LNCaP clone FGC (cell line): Measurements from ENCODE around the gene SLC35G4.

ENCODE experiments used
- DNase-seq: peaks from one replicate; pipeline ENCODE4 v3.0.0-alpha.2; 2011; ENCODE audit warnings: low read depth
- H3K4me3 ChIP-seq: 2 replicates; pipeline ENCODE4 v1.5.1; 2011; ENCODE audit warnings: mild to moderate bottlenecking, low read depth, low read length, control low read depth
- TF ChIP-seq, protein P1 (sequence below): IDR thresholded peaks from 2 replicates; pipeline ENCODE4 v1.5.1; 2012; ENCODE audit warnings: mild to moderate bottlenecking; ENCODE audit not compliant: control insufficient read depth, insufficient read depth; ENCODE audit errors: extremely low read depth

The SLC35G4 gene

DNA sequence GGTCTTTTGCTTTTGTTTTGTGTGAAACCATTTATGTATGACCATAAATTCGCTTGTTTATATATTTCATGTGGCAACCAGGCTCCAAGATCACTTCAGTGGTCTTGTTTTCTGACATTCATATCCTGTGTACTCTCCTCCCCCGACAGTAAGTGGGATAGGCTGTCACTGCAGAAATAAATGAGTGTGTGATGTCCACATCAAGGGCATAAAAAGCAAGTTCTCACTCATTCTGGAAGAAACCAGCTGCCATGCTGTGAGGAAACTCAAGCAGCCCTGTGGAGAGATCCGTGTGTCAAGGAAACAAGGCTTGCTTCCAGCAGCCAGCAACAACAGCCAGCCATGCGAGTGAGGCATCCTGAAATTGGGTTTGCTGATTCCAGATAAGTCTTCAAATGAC is 40.4 kb downstream of the SLC35G4 start:
- DNase-seq = no peak
- H3K4me3 ChIP-seq = no peak overlapping the region
- TF ChIP-seq, protein P1, sequence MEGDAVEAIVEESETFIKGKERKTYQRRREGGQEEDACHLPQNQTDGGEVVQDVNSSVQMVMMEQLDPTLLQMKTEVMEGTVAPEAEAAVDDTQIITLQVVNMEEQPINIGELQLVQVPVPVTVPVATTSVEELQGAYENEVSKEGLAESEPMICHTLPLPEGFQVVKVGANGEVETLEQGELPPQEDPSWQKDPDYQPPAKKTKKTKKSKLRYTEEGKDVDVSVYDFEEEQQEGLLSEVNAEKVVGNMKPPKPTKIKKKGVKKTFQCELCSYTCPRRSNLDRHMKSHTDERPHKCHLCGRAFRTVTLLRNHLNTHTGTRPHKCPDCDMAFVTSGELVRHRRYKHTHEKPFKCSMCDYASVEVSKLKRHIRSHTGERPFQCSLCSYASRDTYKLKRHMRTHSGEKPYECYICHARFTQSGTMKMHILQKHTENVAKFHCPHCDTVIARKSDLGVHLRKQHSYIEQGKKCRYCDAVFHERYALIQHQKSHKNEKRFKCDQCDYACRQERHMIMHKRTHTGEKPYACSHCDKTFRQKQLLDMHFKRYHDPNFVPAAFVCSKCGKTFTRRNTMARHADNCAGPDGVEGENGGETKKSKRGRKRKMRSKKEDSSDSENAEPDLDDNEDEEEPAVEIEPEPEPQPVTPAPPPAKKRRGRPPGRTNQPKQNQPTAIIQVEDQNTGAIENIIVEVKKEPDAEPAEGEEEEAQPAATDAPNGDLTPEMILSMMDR = no peak

DNA sequence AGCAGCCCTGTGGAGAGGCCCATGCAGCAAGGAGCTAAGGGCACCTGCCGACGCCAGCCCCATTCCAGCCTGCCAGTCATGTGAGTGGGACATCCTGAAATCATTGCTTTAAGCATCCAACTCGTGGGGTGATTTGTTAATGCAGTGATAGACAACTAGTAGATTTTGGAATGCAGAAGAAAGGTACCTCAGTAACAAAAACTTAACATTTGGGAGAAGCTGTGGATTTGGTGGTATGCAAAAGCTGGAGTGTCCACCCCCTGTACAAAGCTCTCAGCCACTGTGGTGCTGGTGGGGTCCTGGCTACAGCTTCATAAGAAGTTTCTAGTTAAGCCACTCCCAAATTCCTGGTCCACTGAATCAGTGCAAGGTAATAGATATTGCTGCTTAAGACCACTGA is 42.5 kb downstream of the SLC35G4 start:
- no peak overlapping the region for H3K4me3 ChIP-seq
- DNase-seq = no peak
- TF ChIP-seq, protein P1 = no peak

DNA sequence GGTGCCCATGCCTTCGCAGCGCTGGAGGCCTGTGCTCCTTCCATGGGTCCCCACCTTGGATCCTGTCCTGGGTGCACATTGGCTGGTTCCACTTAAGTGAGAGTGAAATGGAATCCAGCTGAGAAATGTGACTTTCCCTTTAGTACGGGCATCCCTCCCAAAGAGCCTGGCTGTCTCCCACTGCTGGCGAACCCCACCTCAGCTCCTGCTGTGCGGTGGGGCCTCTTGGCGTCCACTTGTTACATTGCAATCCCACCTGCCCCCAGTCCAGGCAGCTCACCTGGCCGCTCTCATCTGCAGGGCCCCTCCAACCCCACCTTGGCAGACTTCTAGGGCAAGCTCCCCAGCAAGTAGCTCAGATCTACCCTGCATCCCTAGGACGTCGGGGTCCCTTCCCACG is 44.1 kb downstream of the SLC35G4 start:
- no peak for DNase-seq
- H3K4me3 ChIP-seq = no peak overlapping the region
- TF ChIP-seq, protein P1 = no peak

DNA sequence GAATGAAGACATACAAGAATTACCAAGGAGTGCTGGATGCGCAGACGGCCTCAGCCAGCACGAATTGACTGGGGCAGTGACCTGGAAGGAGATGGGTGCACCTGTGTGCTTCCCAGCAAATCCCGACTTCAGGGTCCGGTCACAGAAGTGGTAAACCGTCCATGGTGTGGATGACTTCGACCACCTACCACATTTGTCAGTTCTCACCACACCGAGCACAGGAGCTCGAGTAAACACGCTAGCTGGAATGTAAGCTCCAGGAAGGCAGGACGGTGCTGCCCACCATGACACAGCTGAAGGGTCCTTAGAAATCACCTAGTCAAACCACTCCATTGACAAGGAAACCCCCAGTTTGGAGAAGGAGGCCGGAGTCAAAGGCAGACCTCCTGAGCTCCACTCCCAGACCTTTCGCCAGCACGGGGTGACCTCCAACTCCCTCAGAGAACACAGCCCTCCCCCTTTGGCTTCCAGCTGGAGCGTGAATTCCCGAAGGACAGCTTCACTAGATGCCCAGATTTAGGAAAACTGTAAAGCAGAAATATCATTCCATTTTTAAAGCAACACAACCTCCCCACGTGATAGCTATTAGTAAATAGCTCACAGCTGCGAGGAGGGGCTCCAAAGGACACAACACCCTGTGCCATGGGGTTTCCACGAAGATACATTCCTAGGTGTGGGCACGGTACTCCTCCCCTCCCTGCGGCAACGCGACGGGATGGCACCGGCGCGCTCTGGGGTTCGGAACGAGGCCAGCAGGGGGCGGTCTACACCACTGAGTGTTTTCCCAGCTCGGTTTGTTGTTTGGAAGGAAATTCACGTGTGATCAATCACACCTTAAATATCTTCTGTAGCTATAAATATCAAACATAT is 45.6 kb downstream of the SLC35G4 start:
- TF ChIP-seq, protein P1 = peak; percentile 93
- DNase-seq = peak; percentile 6
- no peak overlapping the region for H3K4me3 ChIP-seq

DNA sequence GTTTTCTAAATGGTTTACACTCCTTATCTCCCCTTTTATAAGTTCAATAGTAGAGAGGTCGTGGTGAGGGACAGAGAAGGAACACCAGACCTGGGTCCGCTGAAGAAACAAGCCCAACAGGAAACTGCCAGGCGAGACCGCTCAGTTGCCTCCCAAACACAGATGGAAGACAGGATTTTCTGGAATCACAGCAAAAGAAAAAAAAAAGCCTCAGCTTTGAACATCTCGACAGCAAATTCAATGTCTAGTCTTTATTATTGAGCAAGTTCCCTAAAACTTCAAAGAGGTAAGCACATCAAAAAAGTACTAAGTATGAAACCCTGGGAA is 46.2 kb downstream of the SLC35G4 start:
- H3K4me3 ChIP-seq = no peak overlapping the region
- TF ChIP-seq, protein P1 = no peak
- no peak for DNase-seq

DNA sequence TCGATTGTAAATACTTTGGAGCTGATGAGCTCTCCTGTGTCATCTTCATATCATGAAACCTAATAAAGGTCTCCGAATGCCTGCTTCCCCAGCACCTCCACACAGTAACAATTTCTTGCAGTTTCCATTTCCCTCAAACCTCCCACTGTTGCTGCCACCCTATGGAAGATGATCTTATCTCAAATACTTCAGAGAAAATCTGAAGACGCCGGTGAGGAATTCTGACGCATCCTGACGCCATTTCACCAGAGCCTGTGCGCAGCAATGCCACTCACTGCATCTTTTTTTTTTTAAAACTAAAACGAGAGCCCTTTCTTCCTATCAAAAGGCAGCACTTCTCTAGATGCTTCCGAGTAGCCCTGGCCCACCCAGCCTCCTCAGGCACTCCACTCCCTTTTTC is 47.8 kb downstream of the SLC35G4 start:
- no peak for DNase-seq
- no peak overlapping the region for H3K4me3 ChIP-seq
- TF ChIP-seq, protein P1 = no peak

DNA sequence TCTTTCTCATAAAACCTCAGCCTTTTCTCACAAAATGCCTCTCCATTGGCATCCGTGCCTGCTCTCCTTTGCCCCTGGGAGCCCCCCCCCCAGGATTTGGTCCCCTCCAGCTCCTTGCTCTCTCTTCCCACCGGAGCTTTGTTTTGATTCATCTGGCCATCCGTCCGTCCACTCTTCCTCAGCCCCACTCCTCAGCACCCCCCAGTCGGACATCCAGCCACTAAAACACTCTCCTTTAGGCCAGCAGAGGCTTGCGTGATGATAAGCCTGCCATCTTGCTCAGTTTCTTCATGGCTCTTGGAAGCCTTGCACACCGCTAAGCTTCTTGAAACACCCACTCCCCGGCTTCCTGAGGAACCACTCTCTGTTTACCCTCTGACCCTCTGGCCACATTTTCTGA is 48.2 kb downstream of the SLC35G4 start:
- TF ChIP-seq, protein P1 = no peak

More for the DNA sequence above, 48.2 kb downstream of the SLC35G4 start:
- H3K4me3 ChIP-seq = no peak overlapping the region
- no peak for DNase-seq
